Keratinocyte (primary cell): ENCODE data around the gene HSPB9.

ENCODE experiments used
- EZH2 ChIP-seq: IDR thresholded peaks from one replicate; pipeline ENCODE4 v1.6.1; 2012; ENCODE audit warnings: inconsistent platforms, mild to moderate bottlenecking, low read length, moderate library complexity
- TF ChIP-seq, protein P1 (sequence below), 3 experiments: IDR thresholded peaks in 1 of 3; conservative IDR thresholded peaks in 1 of 3; optimal IDR thresholded peaks in 1 of 3; 2 replicates in 2 of 3; 3 replicates in 1 of 3; pipeline versions ENCODE3 to v1.5.1; 2011; ENCODE audit warnings: low read length in 3 of 3, mild to moderate bottlenecking in 3 of 3, moderate library complexity in 2 of 3, control low read depth in 1 of 3, inconsistent platforms in 1 of 3; ENCODE audit not compliant: insufficient read depth in 2 of 3; ENCODE audit errors: extremely low read depth in 1 of 3

DNA sequence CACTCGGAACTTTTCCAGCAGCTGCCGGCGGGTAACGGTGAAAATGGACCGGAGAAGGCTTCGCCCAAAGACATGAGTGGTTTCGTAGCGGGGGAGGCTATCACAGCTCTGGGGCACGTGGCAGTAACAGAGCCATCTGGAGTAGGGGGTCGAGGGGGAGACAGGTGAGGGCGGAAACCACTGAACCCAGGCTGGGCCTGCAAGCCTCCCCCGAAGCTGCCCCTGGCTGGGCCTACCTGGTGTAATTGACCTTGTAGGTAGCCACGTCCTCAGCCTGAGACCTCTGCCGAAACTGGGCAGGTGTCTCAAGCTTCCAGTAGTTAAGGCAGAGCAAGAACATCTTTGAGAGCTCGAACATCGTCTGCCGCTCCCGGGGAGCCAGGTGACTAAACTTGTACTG, 3.3 kb upstream of the HSPB9 start:
- TF ChIP-seq, protein P1, sequence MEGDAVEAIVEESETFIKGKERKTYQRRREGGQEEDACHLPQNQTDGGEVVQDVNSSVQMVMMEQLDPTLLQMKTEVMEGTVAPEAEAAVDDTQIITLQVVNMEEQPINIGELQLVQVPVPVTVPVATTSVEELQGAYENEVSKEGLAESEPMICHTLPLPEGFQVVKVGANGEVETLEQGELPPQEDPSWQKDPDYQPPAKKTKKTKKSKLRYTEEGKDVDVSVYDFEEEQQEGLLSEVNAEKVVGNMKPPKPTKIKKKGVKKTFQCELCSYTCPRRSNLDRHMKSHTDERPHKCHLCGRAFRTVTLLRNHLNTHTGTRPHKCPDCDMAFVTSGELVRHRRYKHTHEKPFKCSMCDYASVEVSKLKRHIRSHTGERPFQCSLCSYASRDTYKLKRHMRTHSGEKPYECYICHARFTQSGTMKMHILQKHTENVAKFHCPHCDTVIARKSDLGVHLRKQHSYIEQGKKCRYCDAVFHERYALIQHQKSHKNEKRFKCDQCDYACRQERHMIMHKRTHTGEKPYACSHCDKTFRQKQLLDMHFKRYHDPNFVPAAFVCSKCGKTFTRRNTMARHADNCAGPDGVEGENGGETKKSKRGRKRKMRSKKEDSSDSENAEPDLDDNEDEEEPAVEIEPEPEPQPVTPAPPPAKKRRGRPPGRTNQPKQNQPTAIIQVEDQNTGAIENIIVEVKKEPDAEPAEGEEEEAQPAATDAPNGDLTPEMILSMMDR (optimal IDR thresholded peaks at IDR 0.05 in 1 of 3, IDR thresholded peaks at IDR 0.05 in 1 of 3, conservative IDR thresholded peaks at IDR 0.05 in 1 of 3; ENCODE audit: extremely low read depth in 1 of 3, insufficient read depth in 2 of 3, low read length in 3 of 3): no peak
- TF ChIP-seq EZH2: no peak
